Measurements from ENCODE around the gene APOBEC3F.

- TF ChIP-seq POLR2A (IDR thresholded peaks at IDR 0.05) (no peak), EP300 (IDR thresholded peaks at IDR 0.05; ENCODE audit: low read depth) (no peak), CTCF (IDR thresholded peaks at IDR 0.05) (no peak), POLR2AphosphoS5 (IDR thresholded peaks at IDR 0.05) (no peak)
Observed at GRCh38 chr22:39095971-39096370, 55.3 kb downstream of the APOBEC3F start.
